Activated B cell treated with CpG ODN at 0.5 μM for 24 hours (primary cell): ENCODE data around the gene PIP5K1B. TPM values are rescaled to one million over a fixed set of nuclear protein-coding genes. Genes with fewer than 3 reads are reported as not detected.
"Not testable (repeated sequence)": the region's sequence is repeated elsewhere in the genome, so short reads cannot be mapped to it uniquely, and the experiment has no call there.

Experiments used
- ATAC-seq: fragments of 200-7000 bp; cut with Tn5 transposase; one replicate; pipeline ENCODE4 v1.10.0; 2021; ENCODE audit warnings: low read depth, mild to moderate bottlenecking, moderate library complexity
- CTCF ChIA-PET: fragments of 350-600 bp; sonication (Branson Sonifier 250); formaldehyde crosslinking; loops from one replicate; lab custom pipeline; 2021; ENCODE audit warnings: antibody characterized with exemption; lab: Charles Lee
- POLR2A ChIA-PET: fragments of 350-600 bp; sonication (Branson Sonifier 250); formaldehyde crosslinking; loops from one replicate; lab custom pipeline; 2021; ENCODE audit warnings: antibody characterized with exemption; lab: Charles Lee
- DNase-seq: peaks from one replicate; pipeline ENCODE4 v3.0.0; 2022
- H3K27ac Mint-ChIP-seq: one replicate; pipeline ENCODE4 v1.8.0; 2020; ENCODE audit warnings: mixed read lengths
- H3K27me3 Mint-ChIP-seq: one replicate; pipeline ENCODE4 v1.8.0; 2021; ENCODE audit warnings: mixed read lengths
- H3K36me3 Mint-ChIP-seq: one replicate; pipeline ENCODE4 v1.8.0; 2021; ENCODE audit warnings: low read depth, mixed read lengths
- H3K4me1 Mint-ChIP-seq: one replicate; pipeline ENCODE4 v1.8.0; 2021; ENCODE audit warnings: mixed read lengths
- H3K4me3 Mint-ChIP-seq: one replicate; pipeline ENCODE4 v1.8.0; 2020; ENCODE audit warnings: mild to moderate bottlenecking, mixed read lengths
- H3K9me3 Mint-ChIP-seq: one replicate; pipeline ENCODE4 v1.8.0; 2020; ENCODE audit warnings: mixed read lengths
- CTCF ChIP-seq: fragments of 200-600 bp; IDR thresholded peaks from one replicate; pipeline ENCODE4 v1.8.0; 2022; ENCODE audit warnings: antibody characterized with exemption, mild to moderate bottlenecking
- intact Hi-C: fragments of 100-400 bp; cut with micrococcal nuclease; formaldehyde crosslinking; loops from one replicate; pipeline ENCODE4 v1.15.1; 2024
- total RNA-seq: library from RNA; stranded (reverse); gene quantifications from 2 replicates; pipeline ENCODE4 v1.2.3, GENCODE V29; 2022

PIP5K1B gene
- total RNA-seq, 1 donor from 2014 or later, result 22.0 TPM

DNA sequence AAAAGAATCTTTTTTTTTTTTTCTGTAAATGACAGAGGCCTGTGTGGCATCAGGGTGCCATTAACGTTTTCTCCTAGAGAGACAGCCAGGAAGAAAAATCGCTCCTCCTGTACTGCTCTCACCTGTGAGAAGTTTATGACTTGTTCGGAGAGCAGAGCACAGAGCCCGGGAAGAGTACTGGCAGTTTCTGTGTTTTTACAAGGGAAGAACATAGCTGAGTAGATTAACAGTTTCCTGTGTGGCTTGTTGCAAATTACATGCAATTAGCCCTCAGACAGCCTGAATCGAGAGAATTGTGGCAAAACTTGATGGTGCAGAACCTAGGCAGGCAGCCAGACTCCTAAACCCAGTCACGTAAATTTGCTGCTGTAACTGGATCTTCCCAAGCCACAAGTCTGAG, 276.7 kb downstream of the PIP5K1B start:
- Mint-ChIP-seq H3K27ac (peak overlapping the region; percentile 35), H3K4me1 (peaks cover 42% of the 10 kb centered on the region), H3K4me3 (peak overlapping the region; percentile 38), H3K27me3 (no peaks in the 10 kb centered on the region), H3K9me3 (no peaks in the 10 kb centered on the region), H3K36me3 (peaks cover 23% of the 10 kb centered on the region)
- DNase-seq (no peak), ATAC-seq (no peak)
- no peak for TF ChIP-seq CTCF
- ChIA-PET POLR2A (interaction anchor here (0.7 kb wide), 1 partner anchor 195 kb away, joined by 3 read pairs; no protein-coding TSS in a partner anchor), CTCF (no interaction called here)
- intact Hi-C loops, result no loop called here

- Mint-ChIP-seq H3K27me3 (no peaks in the 10 kb centered on the region), H3K4me3 (no peak overlapping the region), H3K27ac (no peak overlapping the region), H3K9me3 (no peaks in the 10 kb centered on the region), H3K36me3 (peaks cover 23% of the 10 kb centered on the region), H3K4me1 (peaks cover 36% of the 10 kb centered on the region)
- intact Hi-C loops, result no loop called here
- ATAC-seq (no peak), DNase-seq (no peak)
- ChIA-PET POLR2A (no interaction called here), CTCF (interaction anchor here (2.0 kb wide), 1 partner anchor 17 kb away, joined by 6 read pairs; no protein-coding TSS in a partner anchor)
- TF ChIP-seq CTCF, result no peak
These were observed 278.0 kb downstream of the PIP5K1B start for GRCh38 chr9:68983008-68983411.

GRCh38 chr9:68983522-68984424, 278.7 kb downstream of the PIP5K1B start:
- Mint-ChIP-seq H3K36me3 (peaks cover 23% of the 10 kb centered on the region), H3K27me3 (no peaks in the 10 kb centered on the region), H3K27ac (no peak overlapping the region), H3K4me1 (peaks cover 29% of the 10 kb centered on the region), H3K9me3 (no peaks in the 10 kb centered on the region), H3K4me3 (no peak overlapping the region)
- CTCF ChIA-PET, result interaction anchor here (2.0 kb wide), 1 partner anchor 16 kb away, joined by 6 read pairs; no protein-coding TSS in a partner anchor
- TF ChIP-seq CTCF, result no peak
- ATAC-seq (no peak), DNase-seq (no peak)
- POLR2A ChIA-PET, result no interaction called here
- intact Hi-C loops, result no loop called here

DNA sequence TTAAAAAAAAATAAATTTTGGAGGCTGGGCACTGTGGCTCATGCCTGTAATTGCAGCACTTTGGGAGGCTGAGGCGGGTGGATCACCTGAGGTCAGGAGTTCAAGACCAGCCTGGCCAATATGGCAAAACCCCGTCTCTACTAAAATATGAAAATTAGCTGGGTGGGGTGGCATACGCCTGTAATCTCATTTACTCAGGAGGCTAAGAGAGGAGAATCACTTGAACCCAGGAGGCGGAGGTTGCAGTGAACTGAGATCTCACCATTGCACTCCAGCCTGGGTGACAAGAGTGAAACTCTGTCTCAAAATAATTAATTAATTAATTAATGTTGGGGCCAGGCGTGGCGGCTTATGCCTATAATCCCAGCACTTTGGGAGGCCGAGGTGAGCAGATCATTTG, 281.9 kb downstream of the PIP5K1B start:
- DNase-seq, intact Hi-C loops, ATAC-seq, H3K9me3 Mint-ChIP-seq, H3K4me1 Mint-ChIP-seq, CTCF ChIA-PET, H3K27me3 Mint-ChIP-seq, H3K4me3 Mint-ChIP-seq, H3K27ac Mint-ChIP-seq, POLR2A ChIA-PET: not testable (repeated sequence)
- peaks cover 38% of the 10 kb centered on the region for H3K36me3 Mint-ChIP-seq

- Mint-ChIP-seq H3K4me3 (no peak overlapping the region), H3K36me3 (peaks cover 33% of the 10 kb centered on the region), H3K27ac (no peak overlapping the region), H3K27me3 (no peaks in the 10 kb centered on the region), H3K4me1 (peaks cover 10% of the 10 kb centered on the region), H3K9me3 (no peaks in the 10 kb centered on the region)
- DNase-seq (no peak), ATAC-seq (no peak)
- TF ChIP-seq CTCF, result no peak
- ChIA-PET CTCF (no interaction called here), POLR2A (no interaction called here)
- intact Hi-C loops, result no loop called here
These were observed 286.4 kb downstream of the PIP5K1B start for GRCh38 chr9:68991457-68991856.
